Right ventricle myocardium inferior (tissue), 1 donor: ENCODE results near the gene MGAT4A. TPM values are rescaled to one million over a fixed set of nuclear protein-coding genes. Genes with fewer than 3 reads are reported as not detected.
"Not testable (repeated sequence)": the region's sequence is repeated elsewhere in the genome, so short reads cannot be mapped to it uniquely, and the experiment has no call there.

Source experiments
- ATAC-seq: fragments of 200-7000 bp; cut with Tn5 transposase; one replicate; pipeline ENCODE4 v1.9.1; 2020; ENCODE audit warnings: mild to moderate bottlenecking, moderate library complexity
- DNase-seq: peaks from one replicate; pipeline ENCODE4 v3.0.0; 2021; ENCODE audit errors: missing footprints
- intact Hi-C: fragments of 100-400 bp; cut with DNase I; formaldehyde crosslinking; loops from one replicate; pipeline ENCODE4 v1.11.0; 2022
- total RNA-seq: library from RNA; stranded (reverse); fragmentation: NEBNext Ultra II Directional; extraction: Animal tissue kit (Norgen Biotek cat#: 25700); gene quantifications from one replicate; pipeline ENCODE4 v1.2.1, GENCODE V29; 2021
- donor health status: DM: no; HTN: yes; CAD: no; lungs with severe emphysema.

Gene MGAT4A
- total RNA-seq, 1 donor from 2014 or later: 19.3 TPM

DNA sequence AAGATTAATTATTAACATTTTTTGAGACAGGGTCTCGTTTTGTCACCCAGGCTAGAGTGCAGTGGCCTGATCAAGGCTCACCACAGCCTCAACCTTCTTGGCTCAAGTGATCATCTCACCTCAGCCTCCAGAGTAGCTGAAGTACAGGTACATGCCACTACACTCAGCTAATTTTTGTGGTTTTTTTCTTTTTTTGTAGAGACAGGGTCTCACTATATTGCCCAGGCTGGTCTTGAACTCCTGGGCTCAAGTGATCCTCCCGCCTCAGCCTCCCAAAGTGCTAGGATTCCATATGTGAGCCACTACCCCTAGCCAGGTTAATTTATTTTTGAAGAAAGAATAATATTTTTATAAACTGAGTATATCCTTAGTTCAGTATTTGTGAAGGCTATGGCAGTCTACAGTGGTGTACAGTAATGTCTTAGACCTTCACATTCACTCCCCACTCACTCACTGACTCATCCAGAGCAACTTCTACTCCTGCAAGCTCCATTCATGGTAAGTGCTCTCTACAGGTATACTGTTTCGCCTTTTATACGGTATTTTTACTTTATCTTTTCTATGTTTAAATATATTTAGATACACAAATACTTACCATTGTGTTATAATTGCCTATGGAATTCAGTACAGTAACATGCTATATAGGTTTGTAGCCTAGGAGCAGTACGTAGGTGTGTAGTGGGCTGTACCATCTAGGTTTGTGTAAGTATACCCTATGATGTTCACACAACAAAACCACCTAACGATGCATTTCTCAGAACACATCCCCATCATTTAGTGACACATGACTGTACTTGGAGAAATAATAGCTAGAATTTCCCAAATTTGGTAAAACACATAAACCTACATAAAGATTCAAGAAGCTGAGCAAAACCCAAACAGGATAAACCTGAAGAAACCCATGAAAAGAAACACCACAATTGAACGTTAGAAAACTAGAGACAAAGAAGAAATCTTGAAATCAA, 38.6 kb downstream of the MGAT4A start:
- intact Hi-C loops: no loop called here
- no peak for ATAC-seq
- DNase-seq: no peak

DNA sequence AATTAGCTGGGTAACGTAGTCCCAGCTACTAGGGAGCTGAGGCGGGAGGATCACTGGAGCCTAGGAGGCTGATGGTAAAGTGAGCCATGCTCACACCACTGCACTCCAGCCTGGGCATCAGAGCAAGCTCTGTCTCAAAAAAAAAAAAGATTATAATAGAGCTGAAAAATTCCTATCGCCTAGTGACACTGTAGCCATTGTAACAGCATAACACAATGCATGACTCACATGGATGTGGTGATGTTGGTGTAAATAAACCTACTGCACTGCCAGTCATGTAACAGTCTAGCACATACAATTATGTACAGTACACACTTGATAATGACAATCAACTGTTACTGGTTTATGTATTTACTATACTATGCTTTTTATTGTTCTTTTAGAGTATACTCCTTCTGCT, 39.6 kb downstream of the MGAT4A start:
- ATAC-seq: no peak
- no peak for DNase-seq
- intact Hi-C loops: no loop called here

- ATAC-seq (no peak), DNase-seq (no peak)
- intact Hi-C loops: no loop called here
Measured at GRCh38 chr2:98685930-98686887, 44.7 kb downstream of the MGAT4A start.

DNA sequence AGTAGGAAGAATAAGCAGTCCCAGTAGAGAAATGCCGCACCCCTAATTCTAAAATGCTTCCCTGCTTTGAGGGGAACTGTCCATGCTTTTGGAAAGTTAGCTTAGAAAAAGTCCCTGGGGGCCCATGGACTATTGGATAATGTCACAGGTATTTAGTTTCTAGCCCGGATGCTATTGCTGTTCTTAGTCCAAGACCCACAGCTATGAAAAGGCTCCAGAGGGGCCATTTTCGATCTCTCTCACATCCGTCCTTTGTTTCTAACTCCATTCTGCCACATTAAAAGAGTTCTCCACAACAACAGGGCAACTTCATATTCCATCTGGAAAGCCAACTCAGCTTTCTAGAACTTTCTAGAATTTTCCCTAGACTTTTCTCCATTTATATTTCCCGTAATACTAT, 47.2 kb downstream of the MGAT4A start:
- intact Hi-C loops: no loop called here
- ATAC-seq: no peak
- no peak for DNase-seq

DNA sequence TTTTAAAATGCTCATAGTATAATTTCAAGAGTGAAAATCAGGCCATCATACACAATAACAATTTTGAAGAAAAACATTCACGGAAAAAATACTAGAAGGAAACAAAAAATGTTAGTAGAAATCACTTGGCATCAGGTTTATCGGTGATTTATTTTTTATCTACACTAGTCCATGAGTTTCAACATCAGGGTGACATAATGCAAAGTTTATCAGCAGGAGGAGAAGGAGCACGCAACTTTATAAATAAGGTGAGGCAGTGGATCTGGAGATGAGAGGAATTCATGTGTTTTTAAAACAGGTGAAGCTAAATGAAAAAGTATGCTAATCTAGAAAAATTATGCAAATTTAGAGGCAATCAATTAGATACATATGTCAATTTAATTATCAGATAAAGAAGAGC, 54.2 kb downstream of the MGAT4A start:
- intact Hi-C loops: no loop called here
- ATAC-seq: no peak
- DNase-seq: no peak

DNA sequence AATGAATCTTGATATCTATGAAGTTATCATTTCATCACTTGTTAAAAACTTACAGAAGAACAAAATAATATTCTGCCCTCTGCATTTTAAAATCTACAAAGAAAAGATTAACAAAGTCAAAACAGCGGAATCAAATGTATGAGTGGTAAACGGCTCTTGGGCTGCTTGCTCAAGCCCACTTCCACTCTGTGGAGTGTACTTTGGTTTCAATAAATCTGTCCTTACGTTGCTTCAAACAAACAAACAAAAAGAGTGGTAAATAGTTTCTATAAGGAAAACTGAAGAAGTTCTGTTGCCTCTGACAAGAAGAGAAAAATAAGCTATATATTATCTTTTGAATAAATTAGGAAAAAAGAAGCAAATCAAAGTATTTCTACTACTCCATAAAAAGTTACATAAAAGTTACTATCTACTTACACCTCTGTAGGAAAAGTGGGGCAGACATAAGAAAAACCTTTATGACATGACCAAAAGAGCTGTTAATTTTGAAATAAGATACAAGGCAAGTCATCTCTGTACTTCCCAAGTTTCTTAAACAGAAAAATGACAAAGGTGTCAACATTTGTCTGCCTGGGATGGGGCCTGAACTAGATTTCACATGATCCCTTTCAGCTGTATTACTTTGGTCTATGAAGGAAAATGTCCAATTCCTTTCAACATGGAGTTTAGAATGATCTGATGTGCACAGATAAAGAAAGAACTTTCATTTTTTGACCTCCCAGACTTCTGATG, 56.5 kb downstream of the MGAT4A start:
- intact Hi-C loops: no loop called here
- DNase-seq (no peak), ATAC-seq (no peak)

GRCh38 chr2:98669675-98670074, 61.3 kb downstream of the MGAT4A start:
- peak; percentile 28 for ATAC-seq
- intact Hi-C loops: no loop called here
- DNase-seq: no peak

- no peak for ATAC-seq
- intact Hi-C loops: no loop called here
Measured at GRCh38 chr2:98665677-98666076, 65.3 kb downstream of the MGAT4A start.

DNA sequence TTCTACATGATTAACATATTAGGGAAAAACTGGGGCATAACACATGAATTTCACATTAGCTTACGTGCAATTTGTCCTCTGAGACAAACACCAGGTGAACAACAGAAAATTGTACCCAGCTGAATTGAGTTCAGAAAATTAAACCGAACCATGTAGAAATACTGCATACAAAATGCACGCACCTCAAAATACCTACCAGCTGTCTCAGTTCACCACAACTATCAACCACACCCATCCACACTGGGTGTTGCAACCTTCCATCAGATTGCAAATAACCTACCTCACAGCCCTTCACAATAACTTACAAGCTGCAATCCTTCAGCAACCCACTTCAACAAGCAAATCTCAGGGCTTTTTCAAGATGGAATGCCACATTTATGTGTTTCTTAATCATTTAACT, 66.6 kb downstream of the MGAT4A start:
- intact Hi-C loops: no loop called here
- no peak for ATAC-seq
- DNase-seq: no peak

More at GRCh38 chr2:98665677-98666076, 65.3 kb downstream of the MGAT4A start:
- DNase-seq: no peak

- no peak for ATAC-seq
- no peak for DNase-seq
- intact Hi-C loops: no loop called here
Measured at GRCh38 chr2:98663511-98664090, 67.3 kb downstream of the MGAT4A start.

DNA sequence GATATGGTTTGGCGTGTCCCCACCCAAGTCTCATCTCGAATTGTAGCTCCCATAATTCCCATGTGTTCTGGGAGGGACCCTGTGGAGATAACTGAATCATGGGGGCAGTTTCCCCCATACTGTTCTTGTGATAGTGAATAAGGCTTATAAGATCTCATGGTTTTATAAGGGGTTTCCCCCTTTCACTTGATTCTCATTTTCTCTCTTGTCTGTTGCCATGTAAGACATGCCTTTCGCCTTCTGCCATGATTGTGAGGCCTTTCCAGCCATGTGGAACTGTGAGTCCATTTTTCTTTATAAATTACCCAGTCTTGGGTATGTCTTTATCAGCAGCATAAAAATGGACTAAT, 71.5 kb downstream of the MGAT4A start:
- intact Hi-C loops, ATAC-seq, DNase-seq: not testable (repeated sequence)

DNA sequence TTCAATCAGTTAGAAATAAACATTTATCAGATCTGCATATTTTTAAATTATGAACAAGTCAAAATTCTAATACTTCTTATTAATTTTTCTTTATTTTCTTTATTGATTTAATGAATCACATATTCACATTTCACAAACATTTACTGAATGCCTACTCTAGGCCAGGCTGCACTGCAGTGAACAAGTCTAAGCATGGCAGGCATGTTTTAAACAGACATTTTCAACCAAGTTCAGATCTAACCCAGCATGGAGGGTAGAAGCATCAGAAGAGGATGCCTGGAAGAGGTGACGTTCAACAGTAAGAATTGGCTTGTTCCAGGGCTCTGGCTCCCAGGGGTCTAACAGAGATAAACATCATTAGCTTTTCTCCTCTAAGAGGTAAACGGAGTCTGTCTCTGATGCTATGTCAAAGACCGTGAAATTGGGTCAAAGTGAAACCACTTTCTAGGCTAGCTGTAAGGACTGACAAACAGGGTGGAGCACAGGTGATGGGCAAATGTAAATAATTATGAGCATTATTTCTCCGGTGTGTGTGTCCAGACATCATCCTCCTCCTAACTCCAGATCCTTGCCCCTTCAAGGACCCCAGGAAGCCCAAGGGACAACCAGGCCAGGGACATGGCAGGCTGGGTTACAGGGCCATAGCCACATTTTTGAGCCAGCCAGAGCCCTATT, 72.0 kb downstream of the MGAT4A start:
- intact Hi-C loops: no loop called here
- no peak for ATAC-seq
- DNase-seq: no peak

GRCh38 chr2:98656800-98657199, 74.1 kb downstream of the MGAT4A start:
- intact Hi-C loops: no loop called here
- no peak for DNase-seq
- ATAC-seq: no peak

DNA sequence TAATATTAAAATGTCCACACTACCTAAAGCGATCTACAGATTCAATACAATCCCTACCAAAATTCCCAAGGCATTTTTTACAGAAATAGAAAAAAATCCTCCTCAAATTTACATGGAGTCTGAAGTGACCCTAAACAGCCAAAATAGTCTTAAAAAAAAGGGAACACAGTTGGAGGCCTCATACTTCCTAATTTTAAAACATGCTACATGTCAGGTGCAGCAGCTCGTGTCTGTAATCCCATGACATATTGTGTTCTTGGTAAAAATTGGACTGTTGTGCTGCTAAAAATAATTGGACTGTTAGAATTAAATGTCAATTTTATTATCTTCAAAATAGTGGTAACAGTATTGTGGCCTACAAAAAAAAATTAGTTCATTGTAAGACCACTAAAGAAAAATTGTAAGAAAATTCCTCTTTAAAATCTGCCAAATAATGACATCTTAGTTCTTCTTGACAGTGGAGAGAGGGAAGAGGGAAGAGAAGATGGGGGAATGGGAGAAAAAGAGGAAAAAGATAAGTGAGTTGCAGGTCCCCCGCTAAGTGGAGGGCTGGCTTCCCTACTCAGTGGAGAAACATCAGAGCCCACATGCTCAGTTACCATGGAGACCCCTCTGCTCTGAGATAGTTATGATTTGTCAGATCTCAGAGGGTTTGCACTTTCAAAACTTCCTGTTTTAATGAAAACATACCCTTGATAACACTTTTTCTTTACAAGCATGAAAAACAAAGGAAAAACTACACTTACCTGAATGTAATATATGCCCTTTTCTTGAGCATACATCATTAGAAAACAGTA, 76.0 kb downstream of the MGAT4A start:
- ATAC-seq: no peak
- intact Hi-C loops: no loop called here

DNA sequence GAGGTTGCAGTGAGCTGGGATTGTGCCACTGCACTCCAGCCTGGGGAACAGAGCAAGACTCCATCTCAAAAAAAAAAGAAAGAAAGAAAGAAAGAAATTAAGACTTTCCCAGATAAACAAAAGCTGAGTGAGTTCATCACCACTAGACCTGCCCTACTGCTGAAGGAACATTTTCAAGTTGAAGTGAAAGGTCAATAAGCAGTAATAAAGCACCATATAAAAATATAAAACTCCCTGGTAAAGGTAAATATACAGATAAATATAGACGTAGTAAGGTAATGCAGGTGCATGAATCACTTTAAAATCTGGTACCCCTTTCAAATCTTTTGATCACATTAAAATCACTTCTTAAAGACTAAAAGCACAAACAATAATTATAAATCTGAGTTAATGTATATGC, 79.9 kb downstream of the MGAT4A start:
- intact Hi-C loops: no loop called here
- DNase-seq: no peak
- no peak for ATAC-seq

More for the DNA sequence above, 76.0 kb downstream of the MGAT4A start:
- no peak for DNase-seq

GRCh38 chr2:98649992-98650375, 80.9 kb downstream of the MGAT4A start:
- intact Hi-C loops: loop anchor here (1.0 kb wide), 1 partner anchor 187 kb away; no protein-coding TSS in a partner anchor
- ATAC-seq: no peak
- DNase-seq: no peak
